ENCODE data around the gene CLEC2L. TPM values are rescaled to one million over a fixed set of nuclear protein-coding genes. Genes with fewer than 3 reads are reported as not detected.

Gene CLEC2L
- total RNA-seq, 1 experiment from 2014 or later: not detected

DNA sequence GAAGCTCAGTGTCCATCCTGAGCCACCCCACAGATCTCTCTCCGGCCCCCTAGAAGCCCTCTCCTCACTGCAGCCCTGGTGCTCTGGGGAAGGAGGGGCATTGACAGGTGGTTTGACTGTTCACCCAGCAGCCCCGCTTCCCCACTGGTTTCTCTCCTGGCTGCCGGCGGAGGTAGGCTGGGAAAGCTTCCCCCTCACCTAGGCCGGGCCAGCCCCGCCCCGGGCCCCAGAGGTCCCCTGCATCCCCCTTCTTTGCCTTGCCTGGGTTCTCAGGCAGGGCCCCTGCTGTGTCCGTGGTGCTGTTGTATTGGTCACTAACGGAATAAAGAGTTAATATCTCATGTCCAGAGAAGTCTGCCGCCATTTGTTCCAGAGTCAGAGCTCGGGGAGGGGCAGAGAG is 21.2 kb downstream of the CLEC2L start:
- Histone ChIP-seq H3K9me3 (ENCODE audit: control insufficient read depth in 1 of 2, insufficient read depth in 1 of 2, low read depth in 1 of 2, low read length in 2 of 2) (no peaks in the 10 kb centered on the region), H3K4me3 (replicated peaks in 1 of 2; ENCODE audit: low read depth in 1 of 2, low read length in 2 of 2) (no peak overlapping the region), H3K4me2 (ENCODE audit: low read length) (no peak overlapping the region), H4K20me1 (ENCODE audit: insufficient read depth) (no peaks in the 10 kb centered on the region), H3K27ac (ENCODE audit: low read depth, low read length) (no peak overlapping the region), H3K79me2 (ENCODE audit: insufficient read depth, low read length) (no peaks in the 10 kb centered on the region), H3K9me2 (ENCODE audit: insufficient read depth) (no peaks in the 10 kb centered on the region), H3K36me3 (ENCODE audit: control insufficient read depth in 1 of 2, insufficient read depth in 2 of 2, low read length in 2 of 2) (no peaks in the 10 kb centered on the region), H3K4me1 (ENCODE audit: control insufficient read depth in 1 of 2, insufficient read depth in 2 of 2, low read length in 2 of 2) (no peaks in the 10 kb centered on the region), H3K27me3 (ENCODE audit: insufficient read depth, low read length) (no peaks in the 10 kb centered on the region), H2AFZ (ENCODE audit: low read depth, low read length, poor library complexity, severe bottlenecking) (no peak overlapping the region), H3K9ac (ENCODE audit: low read length) (no peak overlapping the region)
- RAD21 ChIA-PET (ENCODE audit: low non-redundant PET in 1 of 2, low total read pairs in 2 of 2, uncharacterized antibody in 2 of 2, unreplicated experiment in 2 of 2): no interaction called here
- intact Hi-C loops (cut with micrococcal nuclease): no loop called here
- ATAC-seq (no peak), DNase-seq (ENCODE audit: low read depth, low spot score) (no peak)
- CTCF ChIA-PET: no interaction called here
- no TSS peak for BruUV-seq (replicated peaks)
- POLR2A ChIA-PET: no interaction called here
- TF ChIP-seq RAD21 (IDR thresholded peaks at IDR 0.05; ENCODE audit: low read depth) (no peak), POLR2A (IDR thresholded peaks at IDR 0.05; ENCODE audit: borderline replicate concordance, extremely low read depth, insufficient read depth, insufficient read length) (no peak), EZH2phosphoT487 (IDR thresholded peaks at IDR 0.05; ENCODE audit: borderline replicate concordance) (no peak), POLR2AphosphoS5 (IDR thresholded peaks at IDR 0.05; ENCODE audit: low read depth, low read length) (no peak), ZNF274 (IDR thresholded peaks at IDR 0.05; ENCODE audit: low read depth, low read length) (no peak), ELF1 (IDR thresholded peaks at IDR 0.05; ENCODE audit: borderline replicate concordance, low read depth) (no peak), CEBPB (IDR thresholded peaks at IDR 0.05; ENCODE audit: low read depth) (no peak)
- TF ChIP-seq, protein P1, sequence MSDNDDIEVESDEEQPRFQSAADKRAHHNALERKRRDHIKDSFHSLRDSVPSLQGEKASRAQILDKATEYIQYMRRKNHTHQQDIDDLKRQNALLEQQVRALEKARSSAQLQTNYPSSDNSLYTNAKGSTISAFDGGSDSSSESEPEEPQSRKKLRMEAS (IDR thresholded peaks at IDR 0.05): no peak
- TF ChIP-seq, protein P2, sequence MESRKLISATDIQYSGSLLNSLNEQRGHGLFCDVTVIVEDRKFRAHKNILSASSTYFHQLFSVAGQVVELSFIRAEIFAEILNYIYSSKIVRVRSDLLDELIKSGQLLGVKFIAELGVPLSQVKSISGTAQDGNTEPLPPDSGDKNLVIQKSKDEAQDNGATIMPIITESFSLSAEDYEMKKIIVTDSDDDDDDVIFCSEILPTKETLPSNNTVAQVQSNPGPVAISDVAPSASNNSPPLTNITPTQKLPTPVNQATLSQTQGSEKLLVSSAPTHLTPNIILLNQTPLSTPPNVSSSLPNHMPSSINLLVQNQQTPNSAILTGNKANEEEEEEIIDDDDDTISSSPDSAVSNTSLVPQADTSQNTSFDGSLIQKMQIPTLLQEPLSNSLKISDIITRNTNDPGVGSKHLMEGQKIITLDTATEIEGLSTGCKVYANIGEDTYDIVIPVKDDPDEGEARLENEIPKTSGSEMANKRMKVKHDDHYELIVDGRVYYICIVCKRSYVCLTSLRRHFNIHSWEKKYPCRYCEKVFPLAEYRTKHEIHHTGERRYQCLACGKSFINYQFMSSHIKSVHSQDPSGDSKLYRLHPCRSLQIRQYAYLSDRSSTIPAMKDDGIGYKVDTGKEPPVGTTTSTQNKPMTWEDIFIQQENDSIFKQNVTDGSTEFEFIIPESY (IDR thresholded peaks at IDR 0.05; ENCODE audit: extremely low read depth, insufficient replicate concordance, low read length): no peak
- TF ChIP-seq, protein P3, sequence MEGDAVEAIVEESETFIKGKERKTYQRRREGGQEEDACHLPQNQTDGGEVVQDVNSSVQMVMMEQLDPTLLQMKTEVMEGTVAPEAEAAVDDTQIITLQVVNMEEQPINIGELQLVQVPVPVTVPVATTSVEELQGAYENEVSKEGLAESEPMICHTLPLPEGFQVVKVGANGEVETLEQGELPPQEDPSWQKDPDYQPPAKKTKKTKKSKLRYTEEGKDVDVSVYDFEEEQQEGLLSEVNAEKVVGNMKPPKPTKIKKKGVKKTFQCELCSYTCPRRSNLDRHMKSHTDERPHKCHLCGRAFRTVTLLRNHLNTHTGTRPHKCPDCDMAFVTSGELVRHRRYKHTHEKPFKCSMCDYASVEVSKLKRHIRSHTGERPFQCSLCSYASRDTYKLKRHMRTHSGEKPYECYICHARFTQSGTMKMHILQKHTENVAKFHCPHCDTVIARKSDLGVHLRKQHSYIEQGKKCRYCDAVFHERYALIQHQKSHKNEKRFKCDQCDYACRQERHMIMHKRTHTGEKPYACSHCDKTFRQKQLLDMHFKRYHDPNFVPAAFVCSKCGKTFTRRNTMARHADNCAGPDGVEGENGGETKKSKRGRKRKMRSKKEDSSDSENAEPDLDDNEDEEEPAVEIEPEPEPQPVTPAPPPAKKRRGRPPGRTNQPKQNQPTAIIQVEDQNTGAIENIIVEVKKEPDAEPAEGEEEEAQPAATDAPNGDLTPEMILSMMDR (IDR thresholded peaks at IDR 0.05 in 2 of 3, conservative IDR thresholded peaks at IDR 0.05 in 1 of 3; ENCODE audit: borderline replicate concordance in 1 of 3, insufficient read depth in 1 of 3, low read depth in 2 of 3, low read length in 2 of 3): no peak

Data from HCT116 (cell line).